CD4-positive, alpha-beta T cell treated with Interleukin-1 beta for 1 hour (primary cell): Measurements from ENCODE around the gene DDX27.
A peak's percentile ranks its signal among the peaks of the same experiment; 100 is the strongest.

Experiments
- DNase-seq, 2 donors: peaks; one replicate each; pipeline ENCODE4 v3.0.0-alpha.2; 2020 to 2022

Gene DDX27

DNA sequence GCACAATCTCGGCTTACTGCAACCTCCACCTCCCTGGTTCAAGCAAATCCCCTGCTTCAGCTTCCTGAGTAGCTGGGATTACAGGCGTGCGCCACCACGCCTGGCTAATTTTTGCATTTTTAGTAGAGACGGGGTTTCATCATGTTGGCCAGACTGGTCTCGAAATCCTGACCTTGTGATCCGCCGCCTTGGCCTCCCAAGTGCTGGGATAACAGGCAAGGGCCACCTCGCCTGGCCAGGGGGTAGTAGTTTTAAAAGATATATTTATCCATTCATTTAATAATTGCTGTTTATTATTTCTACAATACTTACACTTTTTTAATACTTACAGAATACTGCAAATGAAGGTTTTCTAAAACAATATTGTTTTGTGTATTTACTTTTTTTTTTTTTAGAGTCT lies 15.5 kb upstream of the DDX27 start:
- no peak for DNase-seq

DNA sequence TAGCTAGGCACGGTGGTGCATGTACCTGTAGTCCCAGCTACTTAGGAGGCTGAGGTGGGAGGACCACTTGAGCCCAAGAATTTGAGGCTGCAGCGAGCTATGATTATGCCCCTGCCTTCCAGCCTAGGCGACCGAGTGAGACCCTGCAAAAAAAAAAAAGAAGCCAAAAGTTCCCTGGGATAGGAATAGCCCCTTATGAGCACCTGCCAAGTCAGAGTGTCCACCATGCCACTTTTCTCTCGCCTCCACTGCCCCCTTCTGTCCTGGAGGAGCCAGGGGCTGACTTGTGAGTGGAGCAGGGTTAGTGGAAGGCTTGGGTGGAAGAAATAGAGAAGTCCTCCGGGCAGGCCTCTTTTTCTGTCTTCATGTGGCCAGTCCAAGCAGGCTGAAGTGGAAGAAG lies 12.1 kb upstream of the DDX27 start:
- DNase-seq, result no peak

DNA sequence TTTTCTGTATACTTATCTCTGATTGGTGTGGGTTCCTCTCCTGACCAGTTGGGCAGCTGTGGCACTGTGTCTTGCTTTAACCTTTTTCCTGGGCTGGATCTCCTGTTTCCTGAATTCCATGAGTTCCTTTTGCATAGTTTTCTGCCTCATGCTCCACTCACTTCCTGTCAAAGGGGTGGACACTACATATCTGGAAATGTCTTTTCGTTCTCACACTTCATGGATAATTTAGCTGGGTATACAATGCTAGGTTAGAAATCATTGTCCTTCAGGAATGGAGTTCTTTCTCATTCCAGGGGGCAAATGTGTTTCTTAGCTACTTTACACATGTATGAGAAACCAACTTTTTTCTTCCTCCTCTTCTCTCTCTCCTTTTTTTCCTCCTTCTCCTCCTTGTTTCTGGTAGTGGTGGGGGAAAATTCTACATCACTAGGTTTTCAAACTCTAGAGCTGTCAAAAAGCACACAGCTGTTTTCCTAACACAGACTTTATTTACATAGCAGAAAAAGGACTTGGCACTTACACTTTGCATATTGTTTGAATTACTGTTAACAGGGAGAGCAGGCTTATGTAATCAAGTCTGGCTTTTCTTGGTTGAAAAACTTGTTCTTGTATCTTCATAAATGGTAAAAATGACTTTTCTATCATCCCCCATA lies 9.0 kb upstream of the DDX27 start:
- no peak for DNase-seq

DNA sequence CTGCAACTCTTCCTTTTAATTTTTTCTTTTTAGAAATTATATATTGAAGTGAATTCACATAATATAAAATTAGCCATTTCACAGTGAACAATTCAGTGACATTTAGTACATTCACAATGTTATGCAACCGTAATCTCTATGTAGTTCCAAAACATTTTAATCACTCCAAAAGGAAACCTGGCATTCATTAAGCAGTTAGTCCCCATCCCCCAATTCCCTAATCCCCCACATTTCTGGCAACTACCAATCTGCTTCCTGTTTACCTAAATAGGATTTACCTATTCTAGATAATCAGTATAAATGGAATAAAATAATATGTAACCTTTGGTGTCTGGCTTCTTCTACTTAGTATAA lies 8.5 kb upstream of the DDX27 start:
- no peak for DNase-seq

DNA sequence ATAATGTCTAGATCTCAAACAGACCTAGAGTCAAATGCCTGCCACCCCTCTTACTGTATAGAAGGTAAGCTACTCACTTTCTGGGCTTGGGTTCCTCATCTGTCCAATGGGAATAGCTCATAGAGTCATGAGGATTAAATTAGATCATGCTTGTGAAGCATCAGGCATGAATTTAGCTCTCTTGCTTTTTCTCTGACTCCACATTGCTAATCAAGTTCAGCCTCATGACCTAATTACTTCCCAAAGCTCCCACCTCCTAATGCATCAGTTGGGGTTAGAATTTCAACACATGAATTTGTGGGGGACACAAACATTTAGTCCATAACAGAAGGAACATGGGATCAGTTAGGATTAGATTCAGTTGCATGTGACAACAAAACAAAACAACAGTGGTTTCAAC lies 4.6 kb upstream of the DDX27 start:
- no peak for DNase-seq

DNA sequence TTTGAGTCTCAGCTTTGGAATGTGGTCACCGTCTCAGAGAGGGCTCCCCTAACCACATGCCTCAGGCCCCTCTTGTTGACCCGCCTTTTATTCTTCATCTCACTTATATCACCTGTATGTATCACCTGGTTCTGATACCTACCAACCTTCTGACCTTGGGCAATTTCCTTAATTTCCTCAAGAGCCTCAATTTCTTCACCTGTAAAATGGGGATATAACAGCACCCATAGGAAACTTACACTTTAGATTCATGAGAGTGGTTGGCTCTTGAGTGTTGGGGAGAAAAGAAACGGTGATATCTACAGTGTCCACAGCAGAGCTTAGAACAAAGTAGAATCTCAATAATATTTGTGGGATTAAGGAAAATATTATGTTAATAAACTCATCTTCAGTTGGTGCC lies 4.0 kb upstream of the DDX27 start:
- no peak for DNase-seq

DNA sequence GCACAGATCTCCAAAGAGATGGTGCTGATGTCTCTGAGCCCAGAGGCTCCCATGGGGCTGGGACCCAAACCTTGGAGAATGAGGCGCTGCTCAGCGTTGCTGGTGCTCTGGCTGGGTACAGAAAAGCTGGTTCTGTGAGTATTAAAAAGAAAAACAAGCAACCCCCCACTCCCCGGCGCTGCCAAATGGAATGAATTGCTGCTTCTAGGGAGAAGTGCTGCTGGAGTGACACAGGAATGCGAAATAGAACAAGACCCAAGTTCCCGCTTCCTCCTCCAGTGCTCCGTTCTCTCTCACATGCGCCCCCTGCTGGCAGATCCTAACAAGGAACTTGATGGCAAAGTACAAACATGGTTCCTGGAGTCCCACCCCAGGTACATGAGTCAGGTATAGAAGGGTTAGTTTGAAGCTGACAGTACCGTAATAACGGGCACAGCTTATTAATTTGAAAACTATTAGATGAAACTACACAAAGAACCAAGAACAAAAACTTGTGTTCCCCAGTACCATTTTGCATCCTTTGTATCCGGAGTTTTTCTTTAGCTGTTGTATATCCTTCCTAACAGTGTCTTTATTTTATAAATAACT lies 2.1 kb upstream of the DDX27 start:
- DNase-seq, result peak; percentile 86 to 90

DNA sequence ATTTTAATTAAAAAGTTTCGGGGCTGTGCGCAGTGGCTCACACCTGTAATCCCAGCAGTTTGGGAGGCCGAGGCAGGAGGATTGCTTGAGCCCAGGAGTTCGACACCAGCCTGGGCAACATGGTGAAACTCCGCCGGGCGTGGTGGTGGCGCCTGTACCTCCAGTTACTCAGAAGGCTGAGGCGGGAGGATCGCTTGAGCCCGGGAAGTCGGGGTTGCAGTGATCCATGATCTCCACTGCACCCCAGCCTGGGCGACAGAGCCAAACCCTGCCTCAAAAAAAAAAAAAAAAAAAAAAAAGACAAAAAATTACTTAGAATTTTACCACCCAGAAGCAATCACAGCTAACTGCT lies 501 bp upstream of the DDX27 start:
- peak in 1 of 2 donors; percentile 8 for DNase-seq

DNA sequence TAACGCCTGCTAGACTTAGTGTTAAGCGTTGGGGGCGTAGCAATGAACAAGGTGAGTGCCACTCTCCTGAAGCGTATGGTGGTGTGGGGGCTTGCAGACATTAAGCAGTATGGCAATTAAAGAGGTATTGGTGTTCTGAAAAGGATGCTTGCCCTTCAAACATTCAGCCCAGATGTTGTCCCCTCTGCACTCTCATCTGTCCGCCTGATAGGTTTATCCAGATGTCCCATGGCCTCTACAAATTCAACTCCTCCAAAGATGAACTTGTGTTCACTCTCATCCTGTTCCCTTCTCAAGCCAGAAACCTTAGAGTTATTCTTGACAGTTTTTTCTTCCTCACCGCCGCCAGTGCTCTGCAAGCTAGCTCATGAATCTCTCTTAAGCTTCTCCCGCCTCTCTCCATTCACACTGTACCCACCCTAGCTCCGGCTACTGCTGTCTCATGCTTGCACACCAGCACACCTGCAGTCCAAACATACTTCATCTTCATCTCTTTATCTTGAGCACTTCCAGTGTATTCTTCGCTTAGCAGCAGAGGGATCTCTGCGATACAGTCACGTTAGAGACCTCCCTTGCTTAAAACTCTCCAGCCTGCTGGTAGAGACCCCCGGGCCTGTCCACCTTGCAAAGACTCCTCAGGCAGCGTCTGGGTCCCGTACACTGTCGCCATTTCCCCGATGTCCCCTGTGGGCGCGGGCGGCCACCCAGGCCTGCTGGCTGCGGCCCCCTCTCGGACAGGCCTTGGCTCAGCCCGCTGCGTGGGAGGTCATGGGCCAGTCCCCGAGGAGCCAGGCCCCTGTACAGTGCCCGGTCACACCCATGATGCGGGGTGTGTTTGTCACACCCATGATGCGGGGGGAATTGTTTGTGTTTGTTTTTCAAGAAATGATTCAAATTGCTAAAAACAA lies 962 bp downstream of the DDX27 start:
- no peak for DNase-seq

DNA sequence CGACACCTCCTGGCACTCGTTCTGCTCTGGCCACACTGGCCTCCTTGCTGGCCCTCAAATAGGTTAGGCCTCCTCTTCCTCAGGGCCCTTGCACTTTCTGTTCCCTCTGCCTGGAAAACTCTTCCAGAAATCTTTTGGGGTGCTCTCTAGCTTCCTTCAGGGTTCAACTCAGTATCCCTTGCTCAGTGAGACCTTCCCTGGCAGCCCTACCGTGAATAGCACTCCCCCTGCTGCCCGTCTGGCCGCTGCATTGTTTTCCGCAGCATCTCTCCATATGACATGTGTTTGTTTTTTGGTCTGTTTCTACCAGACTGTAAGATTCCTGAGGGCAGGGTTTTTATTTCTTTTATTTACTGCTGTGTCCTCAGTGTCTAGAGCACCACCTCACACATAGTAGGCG lies 6.7 kb downstream of the DDX27 start:
- DNase-seq, result no peak

DNA sequence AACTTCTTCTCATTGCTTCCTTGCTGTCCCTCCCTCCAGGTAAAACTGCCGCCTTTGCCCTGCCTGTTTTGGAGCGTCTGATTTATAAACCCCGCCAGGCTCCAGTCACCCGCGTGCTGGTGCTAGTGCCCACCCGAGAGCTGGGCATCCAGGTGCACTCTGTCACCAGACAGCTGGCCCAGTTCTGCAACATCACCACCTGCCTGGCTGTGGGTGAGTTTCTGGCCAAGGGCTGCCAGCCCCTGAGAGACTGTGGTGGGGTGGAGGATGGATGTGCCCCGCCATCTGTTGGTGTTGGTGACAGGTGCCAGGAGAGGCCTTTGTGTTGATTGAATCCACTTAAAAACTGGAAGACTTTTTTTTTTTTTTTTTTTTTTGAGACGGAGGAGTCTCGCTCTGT lies 9.5 kb downstream of the DDX27 start:
- DNase-seq, result no peak

DNA sequence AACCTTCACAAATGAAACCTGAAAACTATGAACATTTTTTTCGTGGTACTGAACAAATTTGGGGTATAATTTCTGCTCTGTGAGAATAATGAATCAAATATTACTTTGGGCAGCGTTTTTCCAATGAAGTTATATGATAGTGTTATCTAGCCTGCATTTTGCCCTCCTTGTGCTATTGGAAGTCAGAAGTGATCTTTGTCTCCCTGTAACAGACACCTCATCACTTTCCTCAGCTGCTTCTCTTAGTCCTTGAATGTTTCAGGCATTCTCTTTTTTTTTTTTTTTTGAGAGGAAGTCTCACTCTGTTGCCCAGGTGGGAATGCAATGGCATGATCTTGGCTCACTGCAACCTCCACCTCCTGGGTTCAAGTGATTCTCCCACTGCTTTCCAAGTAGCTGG lies 10.2 kb downstream of the DDX27 start:
- no peak for DNase-seq

DNA sequence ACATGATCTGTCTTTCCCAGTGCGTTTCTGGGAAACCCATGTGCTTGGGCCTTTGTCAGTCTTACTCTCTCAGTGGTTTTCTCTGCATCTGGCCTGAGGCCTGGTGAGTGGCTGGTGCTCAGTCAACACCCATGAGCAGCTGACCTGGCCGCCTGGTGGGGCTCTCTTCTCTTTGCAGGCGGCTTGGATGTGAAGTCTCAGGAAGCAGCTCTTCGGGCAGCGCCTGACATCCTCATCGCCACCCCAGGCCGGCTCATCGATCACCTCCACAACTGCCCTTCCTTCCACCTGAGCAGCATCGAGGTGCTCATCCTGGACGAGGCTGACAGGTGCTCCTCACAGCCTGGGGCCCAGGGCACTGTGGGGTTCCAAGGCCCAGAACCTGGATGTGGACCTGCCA lies 10.8 kb downstream of the DDX27 start:
- no peak for DNase-seq

DNA sequence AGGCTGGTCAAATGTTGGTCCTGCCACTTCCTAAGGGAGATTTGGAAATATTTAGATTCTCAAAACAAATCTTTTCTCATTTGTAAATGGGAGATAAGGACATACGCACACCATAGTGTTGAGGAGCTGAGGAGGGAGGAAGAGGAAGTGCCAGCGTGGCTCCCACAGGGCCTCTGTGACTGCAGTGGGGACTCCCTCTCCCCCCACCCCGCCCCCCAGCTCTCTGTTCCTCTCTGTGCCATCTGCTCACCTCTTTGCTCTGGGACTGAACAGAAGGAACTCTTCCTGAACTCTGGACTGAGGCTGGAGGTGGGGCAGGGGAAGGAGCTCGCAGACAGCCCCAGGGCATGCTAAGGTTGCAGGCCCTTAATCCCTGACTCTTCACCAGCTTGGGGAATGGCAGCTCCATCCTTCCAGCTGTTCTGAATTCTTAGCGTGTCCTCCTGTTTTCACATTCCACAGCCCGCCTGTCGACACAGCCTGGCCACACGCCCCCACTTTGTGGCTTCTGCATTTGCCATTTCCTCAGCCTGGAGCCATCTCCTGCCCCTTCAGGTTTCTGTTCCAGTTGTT lies 11.4 kb downstream of the DDX27 start:
- peak in 1 of 2 donors; percentile 44 for DNase-seq

DNA sequence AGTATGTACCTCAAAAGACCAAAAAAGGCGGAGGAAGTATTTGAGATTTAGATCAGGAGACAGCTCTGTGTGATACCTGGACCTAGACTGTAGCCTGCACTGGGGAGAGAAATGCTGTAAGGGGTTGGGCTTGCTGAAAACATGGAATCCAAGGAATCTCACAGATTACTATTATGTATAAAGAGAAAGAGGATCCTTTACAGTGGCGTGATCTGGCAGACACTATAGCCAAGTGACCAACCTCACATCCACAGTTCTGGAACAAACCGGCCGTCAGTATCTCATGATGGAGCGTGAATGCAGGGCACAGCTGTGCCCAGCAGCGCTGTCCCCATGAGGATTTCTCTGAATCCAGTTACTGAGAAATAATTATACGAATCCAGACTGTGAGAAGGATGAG lies 12.3 kb downstream of the DDX27 start:
- DNase-seq, result no peak

DNA sequence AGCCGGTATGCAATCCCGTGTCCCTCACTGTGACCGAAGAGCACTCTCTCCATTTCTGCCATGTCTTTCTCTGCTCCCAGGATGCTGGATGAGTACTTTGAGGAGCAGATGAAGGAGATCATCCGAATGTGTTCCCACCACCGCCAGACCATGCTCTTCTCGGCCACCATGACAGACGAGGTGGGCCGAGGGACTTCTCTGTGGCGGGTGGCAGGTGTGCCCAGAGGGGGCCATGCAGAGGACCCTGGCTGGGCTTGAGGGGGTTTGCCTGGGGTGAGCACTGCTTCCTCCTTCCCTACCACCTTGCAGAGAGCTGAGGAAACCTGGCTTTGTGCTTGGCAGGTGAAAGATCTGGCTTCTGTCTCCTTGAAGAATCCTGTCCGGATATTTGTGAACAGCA lies 14.0 kb downstream of the DDX27 start:
- DNase-seq, result no peak

DNA sequence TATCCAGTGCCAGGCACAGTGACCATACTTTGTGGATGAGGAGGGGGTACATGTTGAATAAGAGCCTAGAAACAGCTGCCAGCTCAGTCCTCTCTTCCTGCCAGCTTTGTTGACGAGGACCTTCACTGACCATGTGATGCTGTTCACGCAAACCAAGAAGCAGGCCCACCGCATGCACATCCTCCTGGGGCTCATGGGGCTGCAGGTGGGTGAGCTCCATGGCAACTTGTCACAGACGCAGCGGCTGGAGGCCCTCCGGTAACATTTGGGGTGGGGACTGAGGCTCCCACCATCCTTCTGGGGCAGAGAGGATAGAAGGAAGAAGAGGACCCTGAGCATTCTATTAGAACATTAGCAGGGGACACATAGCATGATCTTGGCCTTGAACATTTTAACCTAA lies 15.6 kb downstream of the DDX27 start:
- DNase-seq, result no peak

DNA sequence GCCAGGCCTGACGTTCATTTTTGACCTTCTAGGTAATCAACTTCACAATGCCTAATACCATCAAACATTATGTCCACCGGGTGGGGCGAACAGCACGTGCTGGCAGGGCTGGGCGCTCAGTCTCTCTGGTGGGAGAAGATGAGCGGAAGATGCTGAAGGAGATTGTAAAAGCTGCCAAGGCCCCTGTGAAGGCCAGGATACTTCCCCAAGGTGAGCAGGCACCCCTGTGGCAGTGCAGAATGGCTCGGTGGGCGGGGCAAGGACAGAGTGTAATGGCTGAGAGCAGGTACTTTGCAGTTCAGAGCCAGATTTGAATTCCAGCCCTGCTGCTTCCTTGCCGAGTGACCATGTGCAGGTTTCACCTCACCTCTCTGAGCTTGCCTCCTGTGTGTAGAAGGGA lies 17.1 kb downstream of the DDX27 start:
- DNase-seq, result no peak

DNA sequence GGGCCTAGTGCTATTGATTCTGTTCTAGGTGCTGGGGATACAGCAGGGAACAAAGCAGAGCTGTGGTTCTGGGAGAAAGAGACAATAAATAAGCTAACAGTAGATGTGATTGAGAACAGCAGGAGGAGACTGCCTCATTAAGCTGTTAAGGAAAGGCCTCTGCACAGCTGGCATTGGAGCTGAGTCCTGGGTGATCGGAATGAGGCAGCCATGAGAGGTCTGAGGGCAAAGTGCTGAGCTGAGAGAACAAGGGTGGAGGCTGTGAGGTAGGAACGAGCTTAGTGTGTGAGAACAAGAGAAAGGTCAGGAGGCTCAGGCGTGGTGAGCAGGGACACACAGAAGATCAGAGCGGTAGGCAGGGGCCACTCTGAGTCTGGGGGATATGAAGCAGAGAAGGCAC lies 18.3 kb downstream of the DDX27 start:
- no peak for DNase-seq

DNA sequence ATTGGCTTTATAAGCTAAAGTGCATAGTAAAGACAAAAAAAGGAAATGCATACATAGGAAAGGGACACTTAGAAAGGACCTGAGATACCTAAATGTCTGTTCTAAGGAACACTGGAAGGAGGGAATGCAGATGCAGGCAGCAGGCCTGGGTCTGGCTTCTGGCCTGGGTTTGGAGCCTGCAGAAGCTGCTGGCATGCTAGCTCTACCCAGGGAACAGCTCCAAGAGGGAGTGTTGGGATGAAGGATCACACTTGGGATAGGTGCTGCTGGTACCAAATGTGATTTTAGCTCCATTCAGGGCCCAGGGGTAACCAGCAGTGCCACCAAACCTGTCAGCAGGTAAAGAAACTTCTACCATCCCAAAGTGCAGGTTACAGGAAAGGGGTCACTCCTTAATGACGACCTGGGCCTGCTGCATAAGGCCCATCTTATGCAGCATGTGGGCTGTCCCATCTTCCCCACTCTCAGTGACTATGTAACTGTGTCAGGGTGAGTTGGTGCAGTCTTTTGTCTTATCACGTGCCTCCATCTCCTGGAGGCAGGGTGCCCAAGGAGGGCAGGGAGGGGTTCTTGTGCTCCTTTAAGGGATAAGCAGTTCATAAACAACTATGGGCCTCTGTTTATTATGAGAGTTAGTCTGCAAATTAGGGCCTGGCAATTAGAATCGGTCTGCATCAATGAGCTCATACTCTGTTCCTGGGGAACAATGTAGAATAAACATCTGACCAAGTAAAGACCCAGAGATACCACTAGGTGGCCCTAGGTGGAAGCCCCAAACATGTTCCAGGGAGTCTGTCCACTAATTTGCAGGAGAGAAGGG lies 26.9 kb downstream of the DDX27 start:
- peak; percentile 17 to 49 for DNase-seq

DNA sequence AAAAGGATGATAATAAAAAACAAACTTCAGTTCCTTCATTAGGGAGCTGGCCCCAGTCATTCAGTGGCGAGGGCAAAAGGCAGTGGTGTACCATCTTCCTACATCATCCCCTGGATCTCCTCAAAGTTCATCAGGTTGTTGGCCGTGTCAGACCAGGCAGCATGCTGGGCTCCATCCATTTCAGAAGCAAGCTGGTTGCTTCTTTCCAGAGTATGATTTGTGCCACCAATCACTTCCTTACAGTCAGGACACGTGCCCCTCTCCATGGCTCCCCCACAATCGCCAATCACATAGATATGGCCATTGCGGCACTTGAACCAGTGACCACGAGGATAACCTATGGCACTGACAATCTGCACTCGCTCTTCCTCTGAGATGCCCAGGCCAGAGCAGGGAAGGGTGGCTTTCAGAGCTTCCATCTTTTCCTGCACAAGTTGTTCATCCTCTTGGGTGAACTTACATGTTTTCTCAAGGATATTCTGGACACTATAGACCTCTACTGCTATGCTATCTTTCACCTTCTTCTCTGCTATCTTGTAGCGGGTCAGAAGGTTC lies 28.0 kb downstream of the DDX27 start:
- DNase-seq, result no peak

DNA sequence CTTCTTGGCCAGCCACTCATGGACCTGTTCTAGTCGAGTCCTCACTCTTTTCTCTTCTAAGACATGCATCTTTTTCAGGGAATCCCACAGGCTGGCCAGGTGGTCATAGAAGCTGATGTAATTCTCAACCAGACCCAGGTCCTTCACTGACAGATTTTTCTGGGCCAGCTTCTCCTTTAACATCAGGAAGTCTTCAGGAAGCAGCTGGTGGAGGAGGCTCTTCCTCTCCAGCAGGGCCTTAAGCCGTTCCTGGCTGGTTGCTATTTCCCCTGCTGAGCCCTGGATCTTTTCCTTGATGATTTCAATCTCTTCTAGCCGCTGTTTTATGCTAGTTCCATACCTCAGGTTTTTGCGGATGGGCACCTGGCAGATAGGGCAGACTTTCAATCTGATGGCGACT lies 28.6 kb downstream of the DDX27 start:
- no peak for DNase-seq

DNA sequence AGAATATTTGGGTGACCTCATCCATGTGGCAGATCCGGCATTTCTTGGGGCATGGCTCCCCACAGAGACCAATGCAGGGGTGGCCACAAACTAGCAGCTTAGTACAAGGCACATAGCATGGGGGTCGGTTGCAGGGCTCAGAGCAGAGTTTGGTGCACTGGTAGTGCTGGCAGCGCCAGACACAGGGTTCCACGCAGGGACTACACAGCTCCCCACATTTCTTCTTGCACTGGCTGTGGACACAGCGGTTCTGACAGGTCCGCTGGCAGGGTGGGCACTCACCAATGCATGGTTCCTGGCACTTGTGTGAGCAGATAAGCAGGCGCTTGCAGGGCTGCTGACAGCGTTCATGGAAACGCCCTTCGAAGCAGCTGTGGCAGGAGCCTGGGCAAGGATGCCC lies 29.1 kb downstream of the DDX27 start:
- no peak for DNase-seq
